LoVo (cell line): ENCODE measurements around the gene BGN.

ENCODE experiments used
- DNase-seq: peaks from one replicate; pipeline ENCODE4 v3.0.0-alpha.2; 2016; ENCODE audit warnings: low spot score

The BGN gene

GRCh38 chrX:153504445-153505016, 9.8 kb downstream of the BGN start:
- DNase-seq, result no peak

GRCh38 chrX:153505361-153505760, 10.6 kb downstream of the BGN start:
- DNase-seq, result no peak

GRCh38 chrX:153507484-153508178, 12.9 kb downstream of the BGN start:
- DNase-seq, result peak; percentile 57

GRCh38 chrX:153509592-153509991, 14.8 kb downstream of the BGN start:
- DNase-seq, result no peak

GRCh38 chrX:153510383-153510782, 15.6 kb downstream of the BGN start:
- no peak for DNase-seq

- DNase-seq, result no peak
Measured at GRCh38 chrX:153511784-153512500, 17.2 kb downstream of the BGN start.

GRCh38 chrX:153512501-153512893, 17.7 kb downstream of the BGN start:
- DNase-seq, result no peak

- no peak for DNase-seq
Measured at GRCh38 chrX:153513265-153513664, 18.5 kb downstream of the BGN start.

GRCh38 chrX:153514259-153514658, 19.5 kb downstream of the BGN start:
- no peak for DNase-seq

GRCh38 chrX:153515435-153515834, 20.7 kb downstream of the BGN start:
- DNase-seq, result no peak

- no peak for DNase-seq
Measured at GRCh38 chrX:153516073-153516472, 21.3 kb downstream of the BGN start.

GRCh38 chrX:153517423-153517822, 22.6 kb downstream of the BGN start, which contains the start of gene ATP2B3:
Gene ATP2B3, plus strand, starts transcription at chrX:153517642. Its CDS starts 18,606 bp downstream, at chrX:153536248.
- DNase-seq, result no peak

- DNase-seq, result no peak
Measured at GRCh38 chrX:153517946-153518834, 23.4 kb downstream of the BGN start.

- DNase-seq, result no peak
Measured at GRCh38 chrX:153519569-153520286, 24.9 kb downstream of the BGN start.

GRCh38 chrX:153520287-153520917, 25.6 kb downstream of the BGN start:
- DNase-seq, result no peak

- no peak for DNase-seq
Measured at GRCh38 chrX:153521034-153521433, 26.3 kb downstream of the BGN start.

- DNase-seq, result no peak
Measured at GRCh38 chrX:153522259-153522658, 27.5 kb downstream of the BGN start.

- DNase-seq, result no peak
Measured at GRCh38 chrX:153523269-153523668, 28.5 kb downstream of the BGN start.

- DNase-seq, result no peak
Measured at GRCh38 chrX:153524234-153524633, 29.5 kb downstream of the BGN start.

- DNase-seq, result no peak
Measured at GRCh38 chrX:153525451-153525850, 30.7 kb downstream of the BGN start.

GRCh38 chrX:153526042-153526441, 31.3 kb downstream of the BGN start:
- no peak for DNase-seq
